NT2/D1 (cell line): ENCODE data around the gene MEF2C.

Experiments
- SUZ12 ChIP-seq: IDR thresholded peaks from 2 replicates; pipeline ENCODE4 v1.6.1; 2011; ENCODE audit not compliant: insufficient read length, insufficient read depth; ENCODE audit errors: extremely low read depth
- YY1 ChIP-seq: IDR thresholded peaks from 2 replicates; pipeline ENCODE4 v1.6.1; 2011; ENCODE audit not compliant: insufficient read length, insufficient read depth
- ZNF274 ChIP-seq: IDR thresholded peaks from 2 replicates; pipeline ENCODE4 v1.6.1; 2011; ENCODE audit warnings: mild to moderate bottlenecking, low read depth, low read length

GRCh38 chr5:88716101-88716500 lies 166.9 kb downstream of the MEF2C start:
- no peak for TF ChIP-seq ZNF274
- TF ChIP-seq YY1 = no peak
- TF ChIP-seq SUZ12 = no peak
